H1 (cell line): ENCODE results near the gene TNS1. TPM values are rescaled to one million over a fixed set of nuclear protein-coding genes. Genes with fewer than 3 reads are reported as not detected.
A peak's percentile ranks its signal among the peaks of the same experiment; 100 is the strongest.

Experiments used
- CTCF ChIA-PET: fragments of 300-600 bp; sonication (Branson Sonifier 250); formaldehyde crosslinking; loops from one replicate; lab custom pipeline; 2021; ENCODE audit not compliant: partially characterized antibody; lab: Charles Lee
- POLR2A ChIA-PET: fragments of 300-600 bp; sonication (Branson Sonifier 250); formaldehyde crosslinking; loops from one replicate; lab custom pipeline; 2021; ENCODE audit warnings: inconsistent platforms; ENCODE audit not compliant: partially characterized antibody; lab: Charles Lee
- DNase-seq, 2 experiments: peaks; one replicate each; pipeline versions ENCODE4 v3.0.0 to v3.0.0-alpha.2; 2010 to 2022; ENCODE audit warnings: low spot score in 2 of 2, low read depth in 1 of 2, mixed read lengths in 1 of 2
- FAIRE-seq: peaks from 2 replicates; lab custom pipeline; 2011; peaks lifted over from hg19 to GRCh38; lab: Jason Lieb, UNC
- H2AFZ ChIP-seq: 2 replicates; pipeline ENCODE4 v1.8.1; 2012; ENCODE audit warnings: low read length, inconsistent platforms
- H2AK5ac ChIP-seq: 2 replicates; pipeline ENCODE4 v1.6.1; 2013; ENCODE audit warnings: low read depth, low read length
- H2BK120ac ChIP-seq: replicated peaks from 2 replicates; pipeline ENCODE3; 2013; ENCODE audit warnings: low read depth, low read length, inconsistent platforms
- H2BK12ac ChIP-seq: 2 replicates; pipeline ENCODE4 v1.6.1; 2013; ENCODE audit warnings: low read depth, low read length
- H2BK15ac ChIP-seq: 2 replicates; pipeline ENCODE4 v1.6.1; 2013; ENCODE audit warnings: low read length
- H2BK20ac ChIP-seq: 2 replicates; pipeline ENCODE4 v1.6.1; 2013; ENCODE audit warnings: low read length
- H2BK5ac ChIP-seq: 2 replicates; pipeline ENCODE4 v1.6.1; 2013; ENCODE audit warnings: low read depth, low read length
- H3K14ac ChIP-seq: 2 replicates; pipeline ENCODE4 v1.6.1; 2013; ENCODE audit warnings: inconsistent platforms; ENCODE audit not compliant: insufficient read length
- H3K18ac ChIP-seq: 2 replicates; pipeline ENCODE4 v1.6.1; 2013; ENCODE audit warnings: low read length; ENCODE audit errors: extremely low read depth
- H3K23ac ChIP-seq: 2 replicates; pipeline ENCODE4 v1.6.1; 2013; ENCODE audit warnings: inconsistent platforms; ENCODE audit not compliant: insufficient read length
- H3K23me2 ChIP-seq: 2 replicates; pipeline ENCODE4 v1.6.1; 2013; ENCODE audit warnings: low read depth, low read length
- H3K27ac ChIP-seq: 2 replicates; pipeline ENCODE4 v1.6.1; 2011; ENCODE audit warnings: low read depth, low read length, inconsistent platforms
- H3K27me3 ChIP-seq, 4 experiments: replicated peaks in 1 of 4; 1 replicate in 1 of 4; 2 replicates in 3 of 4; pipeline versions ENCODE4 v1.6.1 to v1.8.1; 2011 to 2013; ENCODE audit warnings: low read length in 3 of 4, mild to moderate bottlenecking in 3 of 4, inconsistent platforms in 2 of 4, mixed read lengths in 2 of 4, moderate library complexity in 1 of 4; ENCODE audit not compliant: control insufficient read depth in 3 of 4, insufficient read depth in 3 of 4; ENCODE audit errors: extremely low read depth in 1 of 4
- H3K36me3 ChIP-seq, 4 experiments: 2 replicates each; pipeline versions ENCODE4 v1.6.1 to v1.8.1; 2011 to 2013; ENCODE audit warnings: mild to moderate bottlenecking in 4 of 4, low read length in 3 of 4, moderate library complexity in 2 of 4, control low read depth in 1 of 4, inconsistent platforms in 1 of 4; ENCODE audit not compliant: insufficient read depth in 4 of 4, control insufficient read depth in 2 of 4
- H3K4ac ChIP-seq: replicated peaks from 2 replicates; pipeline ENCODE3; 2013; ENCODE audit warnings: low read length, low read depth, mixed read lengths, inconsistent platforms; ENCODE audit not compliant: insufficient read length
- H3K4me1 ChIP-seq, 4 experiments: replicated peaks in 1 of 4; 1 replicate in 1 of 4; 2 replicates in 3 of 4; pipeline versions ENCODE4 v1.6.1 to v1.8.1; 2011 to 2013; ENCODE audit warnings: low read length in 3 of 4, inconsistent platforms in 2 of 4, mixed read lengths in 1 of 4; ENCODE audit not compliant: insufficient read depth in 4 of 4, control insufficient read depth in 3 of 4
- H3K4me2 ChIP-seq, 2 experiments: 2 replicates each; pipeline versions ENCODE4 v1.6.1 to v1.8.1; 2011 to 2013; ENCODE audit warnings: low read depth in 2 of 2, low read length in 2 of 2, control low read depth in 1 of 2, inconsistent platforms in 1 of 2, mild to moderate bottlenecking in 1 of 2; ENCODE audit not compliant: insufficient read depth in 1 of 2
- H3K4me3 ChIP-seq, 4 experiments: fragments of 200-600, 300-600 bp in 1 of 4; sonication (generic), shearing (Covaris generic), sonication (Bioruptor Twin) in 1 of 4; 2 replicates each; pipeline versions ENCODE4 v1.5.1 to v1.8.1; 2011 to 2016; ENCODE audit warnings: low read length in 4 of 4, low read depth in 3 of 4, control low read depth in 2 of 4, inconsistent platforms in 2 of 4, mild to moderate bottlenecking in 2 of 4, mixed read lengths in 1 of 4, moderate library complexity in 1 of 4; ENCODE audit not compliant: insufficient read depth in 2 of 4; ENCODE audit errors: extremely low read depth in 1 of 4
- H3K56ac ChIP-seq: replicated peaks from 2 replicates; pipeline ENCODE3; 2013; ENCODE audit warnings: low read depth, mild to moderate bottlenecking, mixed read lengths, low read length, inconsistent platforms; ENCODE audit not compliant: insufficient read length
- H3K79me1 ChIP-seq: 2 replicates; pipeline ENCODE4 v1.6.1; 2013; ENCODE audit warnings: low read depth, low read length, control low read depth
- H3K79me2 ChIP-seq, 2 experiments: 2 replicates each; pipeline versions ENCODE4 v1.6.1 to v1.8.1; 2012 to 2013; ENCODE audit warnings: low read length in 2 of 2, mild to moderate bottlenecking in 2 of 2, inconsistent platforms in 1 of 2; ENCODE audit not compliant: insufficient read depth in 2 of 2, control insufficient read depth in 1 of 2
- H3K9ac ChIP-seq, 4 experiments: replicated peaks in 1 of 4; 1 replicate in 1 of 4; 2 replicates in 3 of 4; pipeline versions ENCODE4 v1.6.1 to v1.8.1; 2011 to 2013; ENCODE audit warnings: low read depth in 3 of 4, low read length in 3 of 4, control low read depth in 2 of 4, mild to moderate bottlenecking in 2 of 4, moderate library complexity in 2 of 4, inconsistent platforms in 1 of 4; ENCODE audit errors: extremely low read depth in 1 of 4
- H3K9me3 ChIP-seq, 2 experiments: 2 replicates each; pipeline versions ENCODE4 v1.6.1 to v1.8.1; 2012 to 2013; ENCODE audit warnings: mild to moderate bottlenecking in 2 of 2, moderate library complexity in 2 of 2, control low read depth in 1 of 2, inconsistent platforms in 1 of 2, low read depth in 1 of 2, low read length in 1 of 2, mixed read lengths in 1 of 2; ENCODE audit not compliant: insufficient read depth in 2 of 2
- H4K20me1 ChIP-seq, 2 experiments: replicated peaks in 1 of 2; 2 replicates each; pipeline versions ENCODE3 to v1.8.1; 2011 to 2013; ENCODE audit warnings: inconsistent platforms in 2 of 2, low read length in 2 of 2, mild to moderate bottlenecking in 1 of 2; ENCODE audit not compliant: insufficient read depth in 2 of 2, control insufficient read depth in 1 of 2
- H4K5ac ChIP-seq: 2 replicates; pipeline ENCODE4 v1.6.1; 2013; ENCODE audit warnings: low read length, low read depth, mixed read lengths, inconsistent platforms; ENCODE audit not compliant: insufficient read length
- H4K8ac ChIP-seq: 2 replicates; pipeline ENCODE4 v1.8.0; 2013; ENCODE audit warnings: mild to moderate bottlenecking, moderate library complexity, low read length, inconsistent platforms; ENCODE audit not compliant: insufficient read depth; ENCODE audit errors: extremely low read depth
- H4K91ac ChIP-seq: replicated peaks from 2 replicates; pipeline ENCODE3; 2013; ENCODE audit warnings: low read length, mixed read lengths, inconsistent platforms; ENCODE audit not compliant: insufficient read length
- EGR1 ChIP-seq: IDR thresholded peaks from 2 replicates; pipeline ENCODE4 v1.6.1; 2011; ENCODE audit warnings: low read depth, low read length, borderline replicate concordance
- EZH2 ChIP-seq: fragments of 200-600 bp; sonication (generic); IDR thresholded peaks from 2 replicates; pipeline ENCODE4 v1.7.1; 2012; ENCODE audit warnings: low read depth, mild to moderate bottlenecking, moderate library complexity, low read length, inconsistent platforms; ENCODE audit not compliant: severe bottlenecking
- FOSL1 ChIP-seq: IDR thresholded peaks from 2 replicates; pipeline ENCODE4 v1.6.1; 2011; ENCODE audit warnings: mild to moderate bottlenecking, low read depth, low read length, moderate library complexity; ENCODE audit not compliant: insufficient read depth
- GTF2F1 ChIP-seq: IDR thresholded peaks from 2 replicates; pipeline ENCODE4 v1.6.1; 2012; ENCODE audit warnings: low read depth, low read length, improper control_type of control experiment, borderline replicate concordance
- HDAC2 ChIP-seq, 2 experiments: fragments of 300-600 bp in 1 of 2; sonication (generic) in 1 of 2; IDR thresholded peaks; 2 replicates each; pipeline ENCODE4 v1.6.1; 2011 to 2012; ENCODE audit warnings: low read depth in 2 of 2, low read length in 2 of 2, mild to moderate bottlenecking in 2 of 2, moderate library complexity in 2 of 2, borderline replicate concordance in 1 of 2, inconsistent platforms in 1 of 2
- KDM4A ChIP-seq: IDR thresholded peaks from one replicate; pipeline ENCODE4 v1.7.1; 2012; ENCODE audit warnings: low read depth, mild to moderate bottlenecking, moderate library complexity, low read length, inconsistent platforms; ENCODE audit not compliant: severe bottlenecking
- NRF1 ChIP-seq: IDR thresholded peaks from 2 replicates; pipeline ENCODE4 v1.6.1; 2011; ENCODE audit warnings: mild to moderate bottlenecking, low read depth, low read length, improper control_type of control experiment
- PHF8 ChIP-seq: fragments of 200-600 bp; sonication (generic); conservative IDR thresholded peaks from 2 replicates; pipeline ENCODE4 v1.7.1; 2012; ENCODE audit warnings: low read depth, mild to moderate bottlenecking, inconsistent platforms, low read length, moderate library complexity
- SIX5 ChIP-seq: IDR thresholded peaks from 2 replicates; pipeline ENCODE4 v1.6.1; 2011; ENCODE audit warnings: mild to moderate bottlenecking, low read depth, low read length
- SRF ChIP-seq: IDR thresholded peaks from 2 replicates; pipeline ENCODE4 v1.6.1; 2011; ENCODE audit warnings: mild to moderate bottlenecking, low read depth, low read length, moderate library complexity
- TAF1 ChIP-seq: IDR thresholded peaks from 2 replicates; pipeline ENCODE4 v1.6.1; 2011; ENCODE audit warnings: mild to moderate bottlenecking, low read depth, low read length
- WGBS, 2 experiments: shearing (Covaris generic) in 1 of 2; methylation state at CpG; one replicate each; pipeline versions ENCODE4 v1.1.6 to v1.1.7; 2013 to 2015; ENCODE audit warnings: low lambda C conversion rate in 2 of 2, mixed read lengths in 2 of 2, inconsistent platforms in 1 of 2, low coverage in 1 of 2, missing lambda C conversion rate in 1 of 2; ENCODE audit not compliant: insufficient replicate concordance in 2 of 2, insufficient coverage in 1 of 2, insufficient read length in 1 of 2; ENCODE audit errors: extremely low coverage in 1 of 2, missing lambda C conversion rate in 1 of 2; 5-methylcytosine and 5-hydroxymethylcytosine counted together
- polyA plus RNA-seq, 7 experiments: library from polyadenylated mRNA; depleted of rRNA in 3 of 7; stranded (reverse) in 5 of 7; unstranded in 2 of 7; fragments of >200 nt in 5 of 7; fragments of 200-250 nt in 2 of 7; gene quantifications; 1 replicate in 5 of 7; 2 replicates in 1 of 7; 4 replicates in 1 of 7; pipeline versions ENCODE4 v1.2.1 to v1.2.3, GENCODE V29; 2011 to 2013; ENCODE audit warnings: missing spikeins in 2 of 7, mixed read lengths in 2 of 7
- total RNA-seq: library from RNA; stranded (reverse); fragmentation: NEBNext Ultra II Directional; extraction: Animal tissue kit (Norgen Biotek cat#: 25700); gene quantifications from 2 replicates; pipeline ENCODE4 v1.2.1, GENCODE V29; 2021
- TF ChIP-seq, protein P1 (sequence below): IDR thresholded peaks from 2 replicates; pipeline ENCODE4 v1.6.1; 2012; ENCODE audit warnings: inconsistent platforms
- TF ChIP-seq, protein P2 (sequence below): IDR thresholded peaks from 2 replicates; pipeline ENCODE4 v1.6.1; 2012; ENCODE audit warnings: inconsistent platforms

TNS1 gene
- total and polyA plus RNA-seq, 2 of the 8 experiments (the other 6 are each of a cell fraction or from before 2014, with no cell fraction given), result 1.5 to 5.1 TPM

- H3K4me1 ChIP-seq, result peaks cover 0 to 9% (median 6%) of the 10 kb centered on the region in 4 experiments; a peak in 5 of 7 replicates
- no peak overlapping the region for H3K27ac ChIP-seq
- no peak overlapping the region for H2BK20ac ChIP-seq
- H4K91ac ChIP-seq, result no peak overlapping the region
- no peak overlapping the region for H2BK15ac ChIP-seq
- no peak overlapping the region for H3K14ac ChIP-seq
- 0 out of 2 replicates have a peak overlapping the region, but pooled peaks have one; percentile 36 for H4K8ac ChIP-seq
- ChIA-PET CTCF (interaction anchor here (0.8 to 2.1 kb wide), 13 partner anchors 9 to 226 kb away, joined by 3 to 10 read pairs (median 3); no protein-coding TSS in a partner anchor), POLR2A (interaction anchor here (0.9 kb wide), 1 partner anchor 41 kb away, joined by 3 read pairs; no protein-coding TSS in a partner anchor)
- no peak for DNase-seq
- H3K79me1 ChIP-seq, result no peaks in the 10 kb centered on the region
- H3K36me3 ChIP-seq, result no peaks in the 10 kb centered on the region
- H2BK120ac ChIP-seq, result no peak overlapping the region
- no peak overlapping the region for H4K5ac ChIP-seq
- H3K23me2 ChIP-seq, result no peaks in the 10 kb centered on the region; the same call in 1 of the 2 replicates
- TF ChIP-seq EZH2 (no peak), TAF1 (no peak), GTF2F1 (no peak), SRF (no peak), KDM4A (no peak), HDAC2 (IDR thresholded peaks at IDR 0.05; ENCODE audit: borderline replicate concordance in 1 of 2, low read depth in 2 of 2, low read length in 2 of 2) (no peak), PHF8 (no peak), EGR1 (no peak), SIX5 (no peak), FOSL1 (no peak), NRF1 (no peak)
- TF ChIP-seq, protein P1, sequence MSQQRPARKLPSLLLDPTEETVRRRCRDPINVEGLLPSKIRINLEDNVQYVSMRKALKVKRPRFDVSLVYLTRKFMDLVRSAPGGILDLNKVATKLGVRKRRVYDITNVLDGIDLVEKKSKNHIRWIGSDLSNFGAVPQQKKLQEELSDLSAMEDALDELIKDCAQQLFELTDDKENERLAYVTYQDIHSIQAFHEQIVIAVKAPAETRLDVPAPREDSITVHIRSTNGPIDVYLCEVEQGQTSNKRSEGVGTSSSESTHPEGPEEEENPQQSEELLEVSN, result no peak
- TF ChIP-seq, protein P2, sequence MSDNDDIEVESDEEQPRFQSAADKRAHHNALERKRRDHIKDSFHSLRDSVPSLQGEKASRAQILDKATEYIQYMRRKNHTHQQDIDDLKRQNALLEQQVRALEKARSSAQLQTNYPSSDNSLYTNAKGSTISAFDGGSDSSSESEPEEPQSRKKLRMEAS, result no peak
- H2BK12ac ChIP-seq, result no peak overlapping the region
- no peak overlapping the region for H3K9ac ChIP-seq
- H4K20me1 ChIP-seq, result no peaks in the 10 kb centered on the region
- H2AFZ ChIP-seq, result no peak overlapping the region
- 85% methylated on average over 8 of the region's 8 CpGs; no CpG with 5 or more reads in 1 of the 2 experiments for WGBS, 2 experiments
- no peak overlapping the region for H3K23ac ChIP-seq
- FAIRE-seq, result no peak
- H2AK5ac ChIP-seq, result no peak overlapping the region
- H3K4me3 ChIP-seq, result no peak overlapping the region
- no peak overlapping the region for H3K4me2 ChIP-seq
- H3K18ac ChIP-seq, result no peak overlapping the region; the same call in 1 of the 2 replicates
- H3K56ac ChIP-seq, result no peak overlapping the region
- no peak overlapping the region for H2BK5ac ChIP-seq
- no peaks in the 10 kb centered on the region for H3K9me3 ChIP-seq
- H3K4ac ChIP-seq, result no peak overlapping the region
- no peaks in the 10 kb centered on the region for H3K27me3 ChIP-seq
- no peaks in the 10 kb centered on the region for H3K79me2 ChIP-seq
Measured at GRCh38 chr2:217833439-217833838, 169.4 kb downstream of the TNS1 start.
